ENCODE measurements around the gene RNF214. TPM values are rescaled to one million over a fixed set of nuclear protein-coding genes. Genes with fewer than 3 reads are reported as not detected.

The RNF214 gene
- total and polyA plus RNA-seq, 2 of the 13 experiments (the other 11 are each of a cell fraction or from before 2014, with no cell fraction given), result 10.7 to 12.6 TPM

GRCh38 chr11:117316197-117316961, 83.9 kb downstream of the RNF214 start, which contains the start of gene BACE1 (continued):
- no peak for TF ChIP-seq ATM (IDR thresholded peaks at IDR 0.05; ENCODE audit: borderline replicate concordance)
- TF ChIP-seq ZNF646 (CRISPR knock-in tag; IDR thresholded peaks at IDR 0.05), result no peak
- TF ChIP-seq NFE2L1 (CRISPR knock-in tag; IDR thresholded peaks at IDR 0.05; ENCODE audit: borderline replicate concordance), result no peak
- no peak for TF ChIP-seq NR3C1 (CRISPR knock-in tag; IDR thresholded peaks at IDR 0.05)
- no peak for TF ChIP-seq REL (CRISPR knock-in tag; conservative IDR thresholded peaks at IDR 0.05)
- peak; percentile 64; the same call in 1 of the 2 replicates for TF ChIP-seq NRL (CRISPR knock-in tag; IDR thresholded peaks at IDR 0.05; ENCODE audit: borderline replicate concordance)
- no peak for TF ChIP-seq SMARCE1 (IDR thresholded peaks at IDR 0.05; ENCODE audit: borderline replicate concordance)
- no peak for TF ChIP-seq ZNF570 (CRISPR knock-in tag; IDR thresholded peaks at IDR 0.05; ENCODE audit: borderline replicate concordance)
- TF ChIP-seq, protein P1, sequence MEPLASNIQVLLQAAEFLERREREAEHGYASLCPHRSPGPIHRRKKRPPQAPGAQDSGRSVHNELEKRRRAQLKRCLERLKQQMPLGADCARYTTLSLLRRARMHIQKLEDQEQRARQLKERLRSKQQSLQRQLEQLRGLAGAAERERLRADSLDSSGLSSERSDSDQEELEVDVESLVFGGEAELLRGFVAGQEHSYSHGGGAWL (CRISPR knock-in tag; IDR thresholded peaks at IDR 0.05), result no peak; the same call in 1 of the 2 replicates
- TF ChIP-seq SMAD9 (CRISPR knock-in tag; IDR thresholded peaks at IDR 0.05), result peak; percentile 26; the same call in 1 of the 2 replicates
- TF ChIP-seq ZNF558 (CRISPR knock-in tag; IDR thresholded peaks at IDR 0.05; ENCODE audit: borderline replicate concordance), result no peak
- no peak for TF ChIP-seq SNRNP70 (IDR thresholded peaks at IDR 0.05; ENCODE audit: low read depth, low read length)
- TF ChIP-seq ZFY (CRISPR knock-in tag; IDR thresholded peaks at IDR 0.05), result peak; percentile 68
- no peak for TF ChIP-seq ZNF326 (CRISPR knock-in tag; IDR thresholded peaks at IDR 0.05; ENCODE audit: borderline replicate concordance)
- no peak for TF ChIP-seq EED (CRISPR knock-in tag; IDR thresholded peaks at IDR 0.05)
- 0 out of 2 replicates have a peak, but pooled peaks have one; percentile 43 for TF ChIP-seq ZNF790 (CRISPR knock-in tag; IDR thresholded peaks at IDR 0.05; ENCODE audit: borderline replicate concordance)
- TF ChIP-seq RFX5 (IDR thresholded peaks at IDR 0.05; ENCODE audit: low read depth, low read length), result no peak
- 0 out of 2 replicates have a peak, but pooled peaks have one; percentile 50 for TF ChIP-seq STAT5B (CRISPR knock-in tag; IDR thresholded peaks at IDR 0.05)
- TF ChIP-seq, protein P2, sequence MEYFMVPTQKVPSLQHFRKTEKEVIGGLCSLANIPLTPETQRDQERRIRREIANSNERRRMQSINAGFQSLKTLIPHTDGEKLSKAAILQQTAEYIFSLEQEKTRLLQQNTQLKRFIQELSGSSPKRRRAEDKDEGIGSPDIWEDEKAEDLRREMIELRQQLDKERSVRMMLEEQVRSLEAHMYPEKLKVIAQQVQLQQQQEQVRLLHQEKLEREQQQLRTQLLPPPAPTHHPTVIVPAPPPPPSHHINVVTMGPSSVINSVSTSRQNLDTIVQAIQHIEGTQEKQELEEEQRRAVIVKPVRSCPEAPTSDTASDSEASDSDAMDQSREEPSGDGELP (IDR thresholded peaks at IDR 0.05; ENCODE audit: borderline replicate concordance, low read depth), result no peak
- TF ChIP-seq TRIM24 (CRISPR knock-in tag; IDR thresholded peaks at IDR 0.05), result no peak
- no peak for TF ChIP-seq ZNF33B (CRISPR knock-in tag; IDR thresholded peaks at IDR 0.05)

All from HepG2 (cell line).